HepG2 (cell line): ENCODE results near the gene MAP2K3. TPM values are rescaled to one million over a fixed set of nuclear protein-coding genes. Genes with fewer than 3 reads are reported as not detected.

Experiments
- ATAC-seq: fragments of 200-7000 bp; cut with Tn5 transposase; 3 replicates; pipeline ENCODE4 v1.9.1; 2020; ENCODE audit warnings: mild to moderate bottlenecking, moderate library complexity
- BruUV-seq: library from RNA; stranded (reverse); fragments of 400-500 nt; replicated peaks from 2 replicates; lab custom pipeline; 2021; lab: Mats Ljungman, UMichigan
- CTCF ChIA-PET: fragments of 300-600 bp; formaldehyde crosslinking; extraction: SDS; loops from one replicate; lab custom pipeline; 2021; ENCODE audit warnings: low total read pairs, inconsistent platforms, low intra/inter-chr PET ratio; lab: Yijun Ruan, JAX
- POLR2A ChIA-PET: fragments of 350-600 bp; sonication (Branson Sonifier 250); formaldehyde crosslinking; loops from one replicate; lab custom pipeline; 2020; ENCODE audit warnings: antibody characterized with exemption, inconsistent platforms; lab: Yijun Ruan, JAX
- DNase-seq: peaks from one replicate; pipeline ENCODE4 v3.0.0-alpha.2; 2015; ENCODE audit warnings: low spot score
- FAIRE-seq: peaks from 3 replicates; lab custom pipeline; 2011; peaks lifted over from hg19 to GRCh38; lab: Jason Lieb, UNC
- H2AFZ ChIP-seq: one replicate; pipeline ENCODE4 v1.6.1; 2011; ENCODE audit warnings: low read length, inconsistent platforms
- H3K27ac ChIP-seq: fragments of 300-600 bp; 3 replicates; pipeline ENCODE4 v1.8.0; 2011; ENCODE audit warnings: mixed run types, mild to moderate bottlenecking, mixed read lengths, low read length, inconsistent platforms; ENCODE audit not compliant: insufficient read depth; ENCODE audit errors: extremely low read length
- H3K27me3 ChIP-seq, 2 experiments: fragments of 200-600 bp in 1 of 2; 2 replicates in 1 of 2; 3 replicates in 1 of 2; pipeline versions ENCODE4 v1.6.0 to v1.8.0; 2011; ENCODE audit warnings: low read length in 2 of 2, mild to moderate bottlenecking in 2 of 2, moderate library complexity in 2 of 2, inconsistent platforms in 1 of 2; ENCODE audit not compliant: insufficient read depth in 2 of 2, control insufficient read depth in 1 of 2
- H3K36me3 ChIP-seq, 2 experiments: fragments of 200-600 bp in 1 of 2; replicated peaks in 1 of 2; 2 replicates in 1 of 2; 3 replicates in 1 of 2; pipeline versions ENCODE4 v1.5.1 to v1.8.0; 2011; ENCODE audit warnings: low read length in 2 of 2, inconsistent platforms in 1 of 2; ENCODE audit not compliant: insufficient read depth in 2 of 2, control insufficient read depth in 1 of 2
- H3K4me1 ChIP-seq: 2 replicates; pipeline ENCODE4 v1.5.1; 2012; ENCODE audit warnings: low read length, inconsistent platforms; ENCODE audit not compliant: insufficient read depth
- H3K4me2 ChIP-seq: 2 replicates; pipeline ENCODE4 v1.6.0; 2011; ENCODE audit warnings: low read depth, low read length, inconsistent platforms
- H3K4me3 ChIP-seq, 3 experiments: fragments of 200-600 bp in 1 of 3; sonication (generic), shearing (Covaris generic) in 1 of 3; replicated peaks in 1 of 3; 2 replicates each; pipeline ENCODE4 v1.5.1; 2011 to 2016; ENCODE audit warnings: low read length in 3 of 3, inconsistent platforms in 2 of 3, low read depth in 2 of 3, mild to moderate bottlenecking in 2 of 3, control low read depth in 1 of 3, mixed read lengths in 1 of 3; ENCODE audit not compliant: insufficient read depth in 1 of 3
- H3K79me2 ChIP-seq: one replicate; pipeline ENCODE4 v1.6.1; 2011; ENCODE audit warnings: low read length, inconsistent platforms; ENCODE audit not compliant: insufficient read depth
- H3K9ac ChIP-seq: 2 replicates; pipeline ENCODE4 v1.6.0; 2011; ENCODE audit warnings: mild to moderate bottlenecking, low read depth, low read length, inconsistent platforms; ENCODE audit not compliant: insufficient read depth
- H3K9me3 ChIP-seq: 2 replicates; pipeline ENCODE4 v1.5.1; 2012; ENCODE audit warnings: mild to moderate bottlenecking, low read length
- H4K20me1 ChIP-seq: 2 replicates; pipeline ENCODE4 v1.6.0; 2011; ENCODE audit warnings: inconsistent platforms, mild to moderate bottlenecking, low read length, moderate library complexity; ENCODE audit not compliant: insufficient read depth
- AGO1 ChIP-seq: fragments of 200-400 bp; formaldehyde crosslinking; IDR thresholded peaks from 2 replicates; pipeline ENCODE4 v1.6.1; 2017; ENCODE audit warnings: mild to moderate bottlenecking, low read depth, low read length, moderate library complexity; ENCODE audit not compliant: poor library complexity, severe bottlenecking
- ESRRA ChIP-seq: sonication (generic); formaldehyde crosslinking; IDR thresholded peaks from 2 replicates; pipeline ENCODE4 v1.5.1; 2020; ENCODE audit warnings: mild to moderate bottlenecking, low read depth, missing genetic modification reagents
- KDM3A ChIP-seq: IDR thresholded peaks from 2 replicates; pipeline ENCODE4 v1.6.1; 2018; ENCODE audit warnings: low read depth, missing compliant biosample characterization
- RFXANK ChIP-seq: IDR thresholded peaks from 2 replicates; pipeline ENCODE4 v1.6.1; 2016
- ZIK1 ChIP-seq: sonication (generic); formaldehyde crosslinking; IDR thresholded peaks from 2 replicates; pipeline ENCODE4 v1.5.0; 2020; ENCODE audit warnings: mild to moderate bottlenecking, low read depth, missing genetic modification reagents, borderline replicate concordance
- ZNF12 ChIP-seq: sonication (generic); formaldehyde crosslinking; IDR thresholded peaks from 2 replicates; pipeline ENCODE4 v1.5.0; 2020; ENCODE audit warnings: missing genetic modification reagents
- ZNF430 ChIP-seq: sonication (generic); formaldehyde crosslinking; IDR thresholded peaks from 2 replicates; pipeline ENCODE4 v1.9.0; 2021; ENCODE audit warnings: mild to moderate bottlenecking, missing genetic modification reagents
- ZNF432 ChIP-seq: sonication (generic); formaldehyde crosslinking; IDR thresholded peaks from 2 replicates; pipeline ENCODE4 v1.5.0; 2020; ENCODE audit warnings: missing genetic modification reagents, mild to moderate bottlenecking, borderline replicate concordance
- ZNF44 ChIP-seq: sonication (generic); formaldehyde crosslinking; IDR thresholded peaks from 2 replicates; pipeline ENCODE4 v1.5.1; 2020; ENCODE audit warnings: mild to moderate bottlenecking, missing genetic modification reagents
- ZNF646 ChIP-seq: sonication (generic); formaldehyde crosslinking; IDR thresholded peaks from 2 replicates; pipeline ENCODE4 v1.9.0; 2021; ENCODE audit warnings: mild to moderate bottlenecking, missing genetic modification reagents
- WGBS: methylation state at CpG from one replicate; pipeline ENCODE4 v1.1.6; 2017; ENCODE audit warnings: low lambda C conversion rate; 5-methylcytosine and 5-hydroxymethylcytosine counted together
- in situ Hi-C: cut with HindIII; loops from 2 replicates; pipeline ENCODE4 v1.10.0; 2017; ENCODE audit warnings: low pct_unique_long_range_greater_than_20kb; ENCODE audit not compliant: extremely low pct_ligation_motif_present
- intact Hi-C: fragments of 100-400 bp; cut with micrococcal nuclease; formaldehyde crosslinking; loops from one replicate; pipeline ENCODE4 v1.10.0; 2022; ENCODE audit not compliant: unreplicated experiment
- polyA plus RNA-seq, 8 experiments: library from polyadenylated mRNA; depleted of rRNA in 3 of 8; stranded (reverse) in 7 of 8; unstranded in 1 of 8; fragments of >200 nt; fragmentation: Illumina TruSeq in 4 of 8; extraction: Trizol in 4 of 8; gene quantifications; 2 replicates each; pipeline versions ENCODE4 v1.2.1 to v1.2.3, GENCODE V29; 2011 to 2016; ENCODE audit warnings: low read depth in 4 of 8, missing spikeins in 1 of 8, mixed read lengths in 1 of 8; ENCODE audit not compliant: insufficient read depth in 1 of 8
- total RNA-seq, 5 experiments: library from RNA; depleted of rRNA; stranded (reverse); fragments of >200 nt; fragmentation: Illumina TruSeq; extraction: Trizol; gene quantifications; 2 replicates each; pipeline ENCODE4 v1.2.3, GENCODE V29; 2016; ENCODE audit warnings: low read depth in 1 of 5

The MAP2K3 gene
- total and polyA plus RNA-seq, 2 of the 13 experiments (the other 11 are each of a cell fraction or from before 2014, with no cell fraction given), result 20.5 to 27.4 TPM

DNA sequence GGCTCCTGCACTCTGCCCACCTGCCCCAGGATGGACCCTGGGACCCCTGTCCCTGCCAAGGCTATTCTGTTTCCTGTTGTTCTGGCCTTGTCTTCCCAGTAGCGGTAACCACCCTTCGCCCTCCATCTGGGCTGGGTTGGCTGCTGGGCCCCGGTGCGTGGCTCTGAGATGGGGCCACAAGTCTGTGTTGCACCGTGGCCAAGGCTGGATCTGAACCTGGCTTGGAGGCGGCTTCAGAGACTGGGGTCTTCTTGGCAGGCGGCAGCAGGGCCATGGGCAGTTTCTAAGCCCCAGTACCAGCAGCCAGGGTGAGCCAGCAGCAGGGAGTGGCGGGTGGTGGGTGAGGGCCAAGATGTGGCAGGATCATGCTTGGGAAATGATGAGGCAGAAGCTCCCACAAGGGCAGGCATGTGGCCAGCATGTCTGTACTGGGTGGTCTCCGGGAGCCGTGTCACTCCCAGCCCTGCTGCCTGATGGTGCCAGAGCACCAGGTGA, 12.6 kb downstream of the MAP2K3 start (continued):
- TF ChIP-seq ZNF44 (no peak), AGO1 (peak; percentile 19)

- no peak overlapping the region for H3K4me3 ChIP-seq
- no TSS peak for BruUV-seq
- H3K9ac ChIP-seq, result no peak overlapping the region
- TF ChIP-seq ESRRA (CRISPR knock-in tag), result no peak
- no peak for TF ChIP-seq ZIK1 (CRISPR knock-in tag)
- no peak for TF ChIP-seq KDM3A
- no peak for TF ChIP-seq ZNF646 (CRISPR knock-in tag)
- no peak for TF ChIP-seq RFXANK (CRISPR knock-in tag)
- no peak for TF ChIP-seq ZNF12
- TF ChIP-seq ZNF430 (CRISPR knock-in tag), result no peak
- no peak for TF ChIP-seq ZNF432 (CRISPR knock-in tag)
- POLR2A ChIA-PET, result no interaction called here
- H4K20me1 ChIP-seq, result peaks cover 50% of the 10 kb centered on the region; the same call in 1 of the 2 replicates
- intact Hi-C loops, result no loop called here
- no peak overlapping the region for H3K27ac ChIP-seq
- no peak overlapping the region for H3K4me2 ChIP-seq
- CTCF ChIA-PET, result no interaction called here
- ATAC-seq, result peak; percentile 22
- no peak for DNase-seq
- H3K36me3 ChIP-seq, result peaks cover 26 to 70% of the 10 kb centered on the region in 2 experiments
- H3K27me3 ChIP-seq, result no peaks in the 10 kb centered on the region
- no peaks in the 10 kb centered on the region for H3K9me3 ChIP-seq
- WGBS, result 56% methylated on average over 7 of the region's 10 CpGs
- in situ Hi-C loops, result no loop called here
- peaks cover 42% of the 10 kb centered on the region for H3K79me2 ChIP-seq
- no peak overlapping the region for H2AFZ ChIP-seq
- no peak for FAIRE-seq
- H3K4me1 ChIP-seq, result no peaks in the 10 kb centered on the region
Measured at GRCh38 chr17:21297597-21297996, 13.1 kb downstream of the MAP2K3 start.
